ENCODE results near the gene LRRC49. TPM values are rescaled to one million over a fixed set of nuclear protein-coding genes. Genes with fewer than 3 reads are reported as not detected.

Gene LRRC49
- total RNA-seq, 2 donors from 2014 or later: 2.4 to 2.8 TPM

GRCh38 chr15:71057143-71057542 is 164.5 kb downstream of the LRRC49 start:
- Histone ChIP-seq H3K4me1 (no peaks in the 10 kb centered on the region), H3K27me3 (no peaks in the 10 kb centered on the region), H3K36me3 (no peaks in the 10 kb centered on the region), H3K9me3 (no peaks in the 10 kb centered on the region), H3K4me3 (no peak overlapping the region), H3K9ac (ENCODE audit: low read depth in 2 of 2, low read length in 2 of 2) (no peak overlapping the region), H3K27ac (no peak overlapping the region)
- intact Hi-C loops (cut with DNase I): no loop called here
- no peak for DNase-seq
- no peak for TF ChIP-seq CTCF (IDR thresholded peaks at IDR 0.05)

DNA sequence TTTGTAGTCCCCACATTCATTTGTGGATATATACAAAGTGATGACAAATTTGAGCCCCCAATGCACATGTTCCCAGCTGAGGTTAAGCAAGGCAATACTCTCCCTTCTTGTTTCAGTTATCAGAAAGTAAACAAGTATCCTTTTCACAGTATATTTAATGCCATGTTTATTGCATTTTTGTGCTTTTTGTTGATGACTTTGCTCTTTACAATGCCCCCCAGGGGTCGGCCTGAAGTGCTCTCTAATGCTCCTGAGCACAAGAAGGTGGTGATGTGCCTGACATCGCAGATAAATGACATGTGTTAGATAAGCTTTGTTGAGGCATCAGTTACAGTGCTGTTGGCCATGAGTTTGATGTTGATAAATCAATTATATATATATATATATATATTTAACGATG is 165.0 kb downstream of the LRRC49 start:
- intact Hi-C loops (cut with DNase I): no loop called here
- DNase-seq: no peak
- no peak overlapping the region for H3K4me3 ChIP-seq

GRCh38 chr15:71060983-71061382 is 168.4 kb downstream of the LRRC49 start:
- Histone ChIP-seq H3K27me3 (no peaks in the 10 kb centered on the region), H3K4me3 (no peak overlapping the region), H3K9me3 (no peaks in the 10 kb centered on the region), H3K27ac (no peak overlapping the region), H3K36me3 (no peaks in the 10 kb centered on the region), H3K9ac (ENCODE audit: low read depth in 2 of 2, low read length in 2 of 2) (no peak overlapping the region), H3K4me1 (no peaks in the 10 kb centered on the region)
- no peak for TF ChIP-seq CTCF (IDR thresholded peaks at IDR 0.05)
- intact Hi-C loops (cut with DNase I): no loop called here
- DNase-seq: no peak

More for the DNA sequence above, 165.0 kb downstream of the LRRC49 start:
- Histone ChIP-seq H3K4me1 (no peaks in the 10 kb centered on the region), H3K27me3 (no peaks in the 10 kb centered on the region), H3K36me3 (no peaks in the 10 kb centered on the region), H3K27ac (no peak overlapping the region), H3K9me3 (no peaks in the 10 kb centered on the region), H3K9ac (ENCODE audit: low read depth in 2 of 2, low read length in 2 of 2) (no peak overlapping the region)
- no peak for TF ChIP-seq CTCF (IDR thresholded peaks at IDR 0.05)

DNA sequence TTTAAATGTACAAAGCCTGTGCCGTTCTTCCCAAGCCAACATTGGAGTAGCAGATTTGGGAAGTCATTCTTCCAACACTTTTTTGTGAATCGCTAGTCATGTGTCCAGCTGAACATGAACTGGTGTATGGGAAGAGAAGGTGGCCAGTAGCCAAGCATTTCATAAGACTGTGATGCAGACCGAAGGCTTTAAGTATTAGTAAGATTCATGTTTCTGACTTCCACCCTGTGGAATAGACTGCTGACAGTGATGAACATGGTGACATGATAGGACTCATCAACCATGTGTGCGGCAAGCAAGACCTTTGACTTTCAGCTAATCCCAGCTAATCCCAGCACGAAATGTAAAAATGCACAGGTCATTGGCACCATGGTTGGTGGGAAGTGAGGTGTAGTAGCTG is 174.4 kb downstream of the LRRC49 start:
- no peaks in the 10 kb centered on the region for H3K9me3 ChIP-seq
- intact Hi-C loops (cut with DNase I): no loop called here
- no peak overlapping the region for H3K9ac ChIP-seq (ENCODE audit: low read depth in 2 of 2, low read length in 2 of 2)
- TF ChIP-seq CTCF (IDR thresholded peaks at IDR 0.05): no peak
- H3K4me3 ChIP-seq: no peak overlapping the region
- DNase-seq: no peak
- no peaks in the 10 kb centered on the region for H3K4me1 ChIP-seq
- H3K27ac ChIP-seq: no peak overlapping the region
- H3K36me3 ChIP-seq: no peaks in the 10 kb centered on the region
- no peaks in the 10 kb centered on the region for H3K27me3 ChIP-seq

GRCh38 chr15:71069693-71070092 is 177.1 kb downstream of the LRRC49 start:
- H3K9me3 ChIP-seq: no peaks in the 10 kb centered on the region
- H3K27ac ChIP-seq: no peak overlapping the region
- H3K4me1 ChIP-seq: no peaks in the 10 kb centered on the region
- no peak overlapping the region for H3K4me3 ChIP-seq
- H3K36me3 ChIP-seq: no peaks in the 10 kb centered on the region
- intact Hi-C loops (cut with DNase I): no loop called here
- no peak for DNase-seq
- no peaks in the 10 kb centered on the region for H3K27me3 ChIP-seq
- no peak overlapping the region for H3K9ac ChIP-seq (ENCODE audit: low read depth in 2 of 2, low read length in 2 of 2)
- TF ChIP-seq CTCF (IDR thresholded peaks at IDR 0.05): no peak

DNA sequence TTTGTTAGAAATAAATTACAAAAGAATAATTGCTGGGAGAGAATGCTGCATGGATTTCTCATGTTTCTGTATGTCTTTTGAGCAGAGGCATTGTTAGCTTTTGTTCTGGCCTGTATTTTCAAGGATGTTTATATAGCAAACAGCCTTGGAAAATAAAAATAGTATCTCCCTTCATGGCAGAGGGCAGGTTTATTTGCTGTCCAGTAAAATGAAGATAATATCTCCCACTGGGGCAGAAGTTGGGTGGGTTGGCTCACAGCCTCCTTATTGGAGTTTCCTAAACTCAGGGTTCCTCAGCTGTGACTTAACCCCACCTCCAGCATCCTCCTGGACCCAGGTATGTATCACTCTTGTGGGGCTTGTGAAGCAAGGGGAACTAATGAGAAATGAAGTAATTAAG is 178.9 kb downstream of the LRRC49 start:
- DNase-seq: no peak
- H3K36me3 ChIP-seq: no peaks in the 10 kb centered on the region
- no peak for TF ChIP-seq CTCF (IDR thresholded peaks at IDR 0.05)
- no peaks in the 10 kb centered on the region for H3K4me1 ChIP-seq
- H3K9ac ChIP-seq (ENCODE audit: low read depth in 2 of 2, low read length in 2 of 2): no peak overlapping the region
- H3K9me3 ChIP-seq: no peaks in the 10 kb centered on the region
- no peak overlapping the region for H3K4me3 ChIP-seq
- no peaks in the 10 kb centered on the region for H3K27me3 ChIP-seq
- intact Hi-C loops (cut with DNase I): no loop called here
- H3K27ac ChIP-seq: no peak overlapping the region
